Measurements from ENCODE around the gene AFF3.

DNA sequence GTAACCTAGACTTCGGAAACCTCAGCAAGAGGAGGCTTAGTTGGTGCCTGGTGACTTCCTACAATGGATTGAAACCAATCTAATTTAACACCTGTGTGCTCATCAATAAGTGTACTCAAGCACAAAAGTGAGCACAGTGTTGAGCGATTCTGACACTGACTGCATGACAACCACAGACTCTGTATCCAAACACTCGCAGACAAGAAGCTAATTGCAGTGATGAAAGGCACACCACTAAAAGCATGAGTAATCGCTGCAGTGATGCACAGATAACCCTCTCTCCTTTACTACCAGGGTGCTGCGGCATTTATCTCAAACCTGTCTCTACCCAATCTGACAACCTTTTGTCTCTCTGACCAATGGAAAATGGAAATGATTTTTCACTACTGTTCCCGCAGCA is 168.1 kb downstream of the AFF3 start:
- TF ChIP-seq SP2 (IDR thresholded peaks at IDR 0.05; ENCODE audit: low read length) (no peak), POLR2A (IDR thresholded peaks at IDR 0.05; ENCODE audit: control extremely low read depth in 1 of 2, low read depth in 2 of 2, low read length in 2 of 2) (no peak), SAP30 (IDR thresholded peaks at IDR 0.05; ENCODE audit: insufficient read depth, insufficient replicate concordance, low read length) (no peak), CEBPB (IDR thresholded peaks at IDR 0.05; ENCODE audit: low read depth, low read length) (no peak), NRF1 (IDR thresholded peaks at IDR 0.05; ENCODE audit: low read depth, low read length) (no peak), POLR2AphosphoS5 (IDR thresholded peaks at IDR 0.05; ENCODE audit: low read depth, low read length) (no peak), EGR1 (IDR thresholded peaks at IDR 0.05; ENCODE audit: borderline replicate concordance, low read depth, low read length) (no peak), BRCA1 (IDR thresholded peaks at IDR 0.05; ENCODE audit: low read depth, low read length) (no peak), YY1 (IDR thresholded peaks at IDR 0.05; ENCODE audit: low read depth, low read length) (no peak)
- TF ChIP-seq, protein P1, sequence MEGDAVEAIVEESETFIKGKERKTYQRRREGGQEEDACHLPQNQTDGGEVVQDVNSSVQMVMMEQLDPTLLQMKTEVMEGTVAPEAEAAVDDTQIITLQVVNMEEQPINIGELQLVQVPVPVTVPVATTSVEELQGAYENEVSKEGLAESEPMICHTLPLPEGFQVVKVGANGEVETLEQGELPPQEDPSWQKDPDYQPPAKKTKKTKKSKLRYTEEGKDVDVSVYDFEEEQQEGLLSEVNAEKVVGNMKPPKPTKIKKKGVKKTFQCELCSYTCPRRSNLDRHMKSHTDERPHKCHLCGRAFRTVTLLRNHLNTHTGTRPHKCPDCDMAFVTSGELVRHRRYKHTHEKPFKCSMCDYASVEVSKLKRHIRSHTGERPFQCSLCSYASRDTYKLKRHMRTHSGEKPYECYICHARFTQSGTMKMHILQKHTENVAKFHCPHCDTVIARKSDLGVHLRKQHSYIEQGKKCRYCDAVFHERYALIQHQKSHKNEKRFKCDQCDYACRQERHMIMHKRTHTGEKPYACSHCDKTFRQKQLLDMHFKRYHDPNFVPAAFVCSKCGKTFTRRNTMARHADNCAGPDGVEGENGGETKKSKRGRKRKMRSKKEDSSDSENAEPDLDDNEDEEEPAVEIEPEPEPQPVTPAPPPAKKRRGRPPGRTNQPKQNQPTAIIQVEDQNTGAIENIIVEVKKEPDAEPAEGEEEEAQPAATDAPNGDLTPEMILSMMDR (IDR thresholded peaks at IDR 0.05; ENCODE audit: control extremely low read depth in 1 of 3, insufficient read depth in 1 of 3, low read depth in 1 of 3, low read length in 3 of 3) = no peak
- TF ChIP-seq, protein P2, sequence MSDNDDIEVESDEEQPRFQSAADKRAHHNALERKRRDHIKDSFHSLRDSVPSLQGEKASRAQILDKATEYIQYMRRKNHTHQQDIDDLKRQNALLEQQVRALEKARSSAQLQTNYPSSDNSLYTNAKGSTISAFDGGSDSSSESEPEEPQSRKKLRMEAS (IDR thresholded peaks at IDR 0.05) = no peak
